Measurements from ENCODE around the gene KLHDC9. TPM values are rescaled to one million over a fixed set of nuclear protein-coding genes. Genes with fewer than 3 reads are reported as not detected.

Gene KLHDC9
- polyA plus RNA-seq (0.32 to 0.73 TPM (median 0.54 TPM) in 3 replicates), polyA minus RNA-seq (1.4 TPM in 1 of 3 replicates, not detected in the others)
- polyA plus RNA-seq (2011; ENCODE audit: low read depth): not detected
- 0.15 and 0.36 TPM in 2 replicates for polyA plus RNA-seq (2011; cell fraction: cytosol; rRNA removed)
- 0.38 and 1.3 TPM in 2 replicates for polyA plus RNA-seq (2011; cell fraction: nucleus; rRNA removed)
- 0.17 and 0.40 TPM in 2 replicates for polyA plus RNA-seq (2012; ENCODE audit: low replicate concordance)
- polyA minus RNA-seq (2011; cell fraction: cytosol; rRNA and poly(A)+ RNA removed): not detected
- polyA minus RNA-seq (2011; cell fraction: nucleus; rRNA and poly(A)+ RNA removed): not detected in 2 replicates

- H3K4me2 ChIP-seq (ENCODE audit: control insufficient read depth, extremely low read depth, insufficient read depth, low read depth, low read length): peak within 1 kb of the TSS; percentile 75
- dilution Hi-C loops (cut with MboI; ENCODE audit: extremely low pct_ligation_motif_present, low sequenced_read_pairs): no loop called here
- H3K4me1 ChIP-seq (ENCODE audit: control insufficient read depth, extremely low read depth, insufficient read depth, low read length): peaks cover 28% of the 10 kb centered on the region
- peak within 1 kb of the TSS; percentile 42 for H3K27ac ChIP-seq (ENCODE audit: control insufficient read depth, insufficient read depth, low read length)
- peaks cover 20 to 25% of the 10 kb centered on the region in 2 experiments for H3K36me3 ChIP-seq (ENCODE audit: control insufficient read depth in 2 of 2, extremely low read depth in 1 of 2, insufficient read depth in 2 of 2, low read length in 2 of 2)
- no peaks in the 10 kb centered on the region for H3K9me3 ChIP-seq (ENCODE audit: control insufficient read depth, low read depth, low read length)
- DNase-seq (ENCODE audit: low read depth, low spot score): no peak
- H3K9me1 ChIP-seq (ENCODE audit: control insufficient read depth, extremely low read depth, insufficient read depth, low read length): no peaks in the 10 kb centered on the region
- FAIRE-seq: no peak
- peak within 1 kb of the TSS; percentile 46 for H3K9ac ChIP-seq (ENCODE audit: control insufficient read depth, extremely low read depth, insufficient read depth, low read length)
- no peaks in the 10 kb centered on the region for H3K27me3 ChIP-seq (ENCODE audit: control insufficient read depth, extremely low read depth, insufficient read depth, low read length)
- peaks cover 7% of the 10 kb centered on the region for H3K79me2 ChIP-seq (ENCODE audit: control insufficient read depth, insufficient read depth, low read length)
- H3K4me3 ChIP-seq (ENCODE audit: control insufficient read depth in 2 of 3, extremely low read depth in 1 of 3, insufficient read depth in 2 of 3, low read depth in 1 of 3, low read length in 3 of 3): peak within 1 kb of the TSS in 2 of 3 experiments; percentile 22 to 58
- TF ChIP-seq EZH2 (IDR thresholded peaks at IDR 0.05; ENCODE audit: low read length) (no peak), CTCF (optimal IDR thresholded peaks at IDR 0.05 in 1 of 3, IDR thresholded peaks at IDR 0.05 in 1 of 3, conservative IDR thresholded peaks at IDR 0.05 in 1 of 3; ENCODE audit: extremely low read depth in 1 of 3, insufficient read depth in 2 of 3, low read length in 3 of 3) (no peak)
- peaks cover under 1% of the 10 kb centered on the region for H4K20me1 ChIP-seq (ENCODE audit: control insufficient read depth, extremely low read depth, insufficient read depth, low read length)
- H2AFZ ChIP-seq (ENCODE audit: control insufficient read depth, low read length): peak within 1 kb of the TSS; percentile 25
Measured at GRCh38 chr1:161098210-161099068, at the start of gene KLHDC9. KLHDC9 (plus strand) TSS chr1:161098361; CDS start chr1:161098536, 175 bp downstream.

- Histone ChIP-seq H3K36me3 (ENCODE audit: control insufficient read depth in 2 of 2, extremely low read depth in 1 of 2, insufficient read depth in 2 of 2, low read length in 2 of 2) (no peaks in the 10 kb centered on the region), H3K9me1 (ENCODE audit: control insufficient read depth, extremely low read depth, insufficient read depth, low read length) (no peaks in the 10 kb centered on the region), H3K9ac (ENCODE audit: control insufficient read depth, extremely low read depth, insufficient read depth, low read length) (no peak overlapping the region), H3K4me3 (ENCODE audit: control insufficient read depth in 2 of 3, extremely low read depth in 1 of 3, insufficient read depth in 2 of 3, low read depth in 1 of 3, low read length in 3 of 3) (no peak overlapping the region), H3K4me1 (ENCODE audit: control insufficient read depth, extremely low read depth, insufficient read depth, low read length) (peaks cover 7% of the 10 kb centered on the region), H4K20me1 (ENCODE audit: control insufficient read depth, extremely low read depth, insufficient read depth, low read length) (no peaks in the 10 kb centered on the region), H2AFZ (ENCODE audit: control insufficient read depth, low read length) (no peak overlapping the region), H3K4me2 (ENCODE audit: control insufficient read depth, extremely low read depth, insufficient read depth, low read depth, low read length) (no peak overlapping the region), H3K27ac (ENCODE audit: control insufficient read depth, insufficient read depth, low read length) (no peak overlapping the region), H3K9me3 (ENCODE audit: control insufficient read depth, low read depth, low read length) (peaks cover 9% of the 10 kb centered on the region), H3K79me2 (ENCODE audit: control insufficient read depth, insufficient read depth, low read length) (peaks cover 12% of the 10 kb centered on the region), H3K27me3 (ENCODE audit: control insufficient read depth, extremely low read depth, insufficient read depth, low read length) (no peaks in the 10 kb centered on the region)
- TF ChIP-seq CTCF (optimal IDR thresholded peaks at IDR 0.05 in 1 of 3, IDR thresholded peaks at IDR 0.05 in 1 of 3, conservative IDR thresholded peaks at IDR 0.05 in 1 of 3; ENCODE audit: extremely low read depth in 1 of 3, insufficient read depth in 2 of 3, low read length in 3 of 3): no peak
- TF ChIP-seq EZH2 (IDR thresholded peaks at IDR 0.05; ENCODE audit: low read length): no peak
- FAIRE-seq (no peak), DNase-seq (ENCODE audit: low read depth, low spot score) (no peak)
- dilution Hi-C loops (cut with MboI; ENCODE audit: extremely low pct_ligation_motif_present, low sequenced_read_pairs): no loop called here
Measured at GRCh38 chr1:161048949-161049722, 49.0 kb upstream of the KLHDC9 start.
